K562 (cell line): ENCODE measurements around the gene PTPRO. TPM values are rescaled to one million over a fixed set of nuclear protein-coding genes. Genes with fewer than 3 reads are reported as not detected.

ENCODE experiments used
- ATAC-seq: fragments of 200-7000 bp; cut with Tn5 transposase; 3 replicates; pipeline ENCODE4 v1.9.1; 2020; ENCODE audit warnings: moderate library complexity
- BruUV-seq: library from RNA; stranded (reverse); fragments of 400-500 nt; replicated peaks from 2 replicates; lab custom pipeline; 2021; lab: Mats Ljungman, UMichigan
- CTCF ChIA-PET: fragments of 300-600 bp; formaldehyde crosslinking; extraction: SDS; loops from one replicate; lab custom pipeline; 2021; ENCODE audit warnings: low intra/inter-chr PET ratio; lab: Yijun Ruan, JAX
- POLR2A ChIA-PET: fragments of 300-600, 350-650 bp; sonication (Branson Sonifier 250); formaldehyde crosslinking; extraction: SDS; loops from one replicate; lab custom pipeline; 2021; ENCODE audit warnings: antibody characterized with exemption, inconsistent platforms; lab: Yijun Ruan, JAX
- DNase-seq, 4 experiments: peaks; one replicate each; pipeline versions ENCODE4 v3.0.0 to v3.0.0-alpha.2; 2011 to 2018; ENCODE audit warnings: low spot score in 3 of 4, mixed read lengths in 3 of 4; ENCODE audit errors: extremely low read depth in 1 of 4
- FAIRE-seq: peaks from 2 replicates; lab custom pipeline; 2011; peaks lifted over from hg19 to GRCh38; lab: Jason Lieb, UNC
- H2AFZ ChIP-seq: 2 replicates; pipeline ENCODE4 v1.6.0; 2011; ENCODE audit warnings: low read depth, low read length, control low read depth, inconsistent platforms
- H3K27ac ChIP-seq: fragments of 200-600 bp; 3 replicates; pipeline ENCODE4 v1.8.0; 2011; ENCODE audit warnings: low read depth, mild to moderate bottlenecking, control low read depth, inconsistent platforms, low read length, moderate library complexity, mixed read lengths; ENCODE audit errors: extremely low read depth
- H3K27me3 ChIP-seq, 2 experiments: fragments of 300-600 bp in 1 of 2; 2 replicates in 1 of 2; 3 replicates in 1 of 2; pipeline versions ENCODE4 v1.6.0 to v1.8.0; 2011; ENCODE audit warnings: inconsistent platforms in 2 of 2, low read length in 2 of 2, mild to moderate bottlenecking in 1 of 2, mixed read lengths in 1 of 2, moderate library complexity in 1 of 2; ENCODE audit not compliant: control insufficient read depth in 2 of 2, insufficient read depth in 2 of 2
- H3K36me3 ChIP-seq: fragments of 300-600 bp; 3 replicates; pipeline ENCODE4 v1.8.0; 2011; ENCODE audit warnings: mild to moderate bottlenecking, low read length, inconsistent platforms; ENCODE audit not compliant: control insufficient read depth, insufficient read depth
- H3K4me1 ChIP-seq, 2 experiments: fragments of 200-600 bp in 1 of 2; replicated peaks in 1 of 2; 2 replicates in 1 of 2; 3 replicates in 1 of 2; pipeline versions ENCODE4 v1.5.1 to v1.8.0; 2011; ENCODE audit warnings: inconsistent platforms in 2 of 2, low read length in 2 of 2, mild to moderate bottlenecking in 1 of 2, mixed read lengths in 1 of 2, moderate library complexity in 1 of 2; ENCODE audit not compliant: control insufficient read depth in 2 of 2, insufficient read depth in 2 of 2
- H3K4me2 ChIP-seq: 2 replicates; pipeline ENCODE4 v1.6.1; 2011; ENCODE audit warnings: low read length, control low read depth, inconsistent platforms, mixed read lengths; ENCODE audit not compliant: insufficient read depth
- H3K4me3 ChIP-seq: fragments of 200-600 bp; sonication (generic), shearing (Covaris generic); 2 replicates; pipeline ENCODE4 v1.5.1; 2016; ENCODE audit warnings: control low read depth, inconsistent platforms
- H3K79me2 ChIP-seq: fragments of 200-600 bp; 3 replicates; pipeline ENCODE4 v1.8.0; 2011; ENCODE audit warnings: low read length, inconsistent platforms; ENCODE audit not compliant: control insufficient read depth, insufficient read depth
- H3K9ac ChIP-seq, 2 experiments: 2 replicates each; pipeline versions ENCODE4 v1.6.0 to v1.6.1; 2011; ENCODE audit warnings: low read depth in 2 of 2, low read length in 2 of 2, control low read depth in 1 of 2, inconsistent platforms in 1 of 2, mild to moderate bottlenecking in 1 of 2, mixed read lengths in 1 of 2; ENCODE audit not compliant: insufficient read depth in 1 of 2
- H3K9me1 ChIP-seq: one replicate; pipeline ENCODE4 v1.6.0; 2011; ENCODE audit warnings: inconsistent platforms, mild to moderate bottlenecking, low read length, moderate library complexity; ENCODE audit not compliant: control insufficient read depth, insufficient read depth
- H3K9me3 ChIP-seq: replicated peaks from 2 replicates; pipeline ENCODE4 v1.5.1; 2011; ENCODE audit warnings: low read depth, low read length, inconsistent platforms; ENCODE audit not compliant: control insufficient read depth, insufficient read depth
- H4K20me1 ChIP-seq: replicated peaks from 2 replicates; pipeline ENCODE4 v1.6.1; 2011; ENCODE audit warnings: low read length, inconsistent platforms, mixed read lengths; ENCODE audit not compliant: control insufficient read depth, insufficient read depth
- DMBX1 ChIP-seq: fragments of 250-450 bp; sonication (Bioruptor Pico); IDR thresholded peaks from 2 replicates; pipeline ENCODE4 v1.8.0; 2022; ENCODE audit warnings: inconsistent platforms, mild to moderate bottlenecking, moderate library complexity, borderline replicate concordance
- FIP1L1 ChIP-seq: fragments of 200-400 bp; formaldehyde crosslinking; IDR thresholded peaks from 2 replicates; pipeline ENCODE4 v1.6.1; 2018; ENCODE audit warnings: mild to moderate bottlenecking, low read depth, low read length; ENCODE audit not compliant: poor library complexity, severe bottlenecking
- HMG20A ChIP-seq: fragments of 450-650 bp; formaldehyde crosslinking; conservative IDR thresholded peaks from 2 replicates; pipeline ENCODE4 v1.4.0; 2020; ENCODE audit warnings: mild to moderate bottlenecking, mixed read lengths
- NONO ChIP-seq, 2 experiments: fragments of 200-400 bp in 1 of 2; fragments of 450-650 bp in 1 of 2; formaldehyde crosslinking in 1 of 2; IDR thresholded peaks; 2 replicates each; pipeline ENCODE4 v1.6.1; 2017; ENCODE audit warnings: low read depth in 2 of 2, mild to moderate bottlenecking in 2 of 2, moderate library complexity in 2 of 2, low read length in 1 of 2
- PHB ChIP-seq: fragments of 250-450 bp; sonication (Bioruptor Pico); IDR thresholded peaks from 2 replicates; pipeline ENCODE4 v1.5.0; 2021
- RAD51 ChIP-seq: fragments of 450-650 bp; IDR thresholded peaks from 2 replicates; pipeline ENCODE4 v1.7.1; 2016; ENCODE audit warnings: low read depth, mild to moderate bottlenecking, borderline replicate concordance
- RBM22 ChIP-seq: fragments of 200-400 bp; formaldehyde crosslinking; IDR thresholded peaks from 2 replicates; pipeline ENCODE4 v1.6.1; 2018; ENCODE audit warnings: low read length, low read depth; ENCODE audit not compliant: poor library complexity, severe bottlenecking
- SNRNP70 ChIP-seq: fragments of 200-400 bp; formaldehyde crosslinking; optimal IDR thresholded peaks from 2 replicates; pipeline ENCODE3; 2017; ENCODE audit warnings: low read depth, low read length
- ZNF197 ChIP-seq: fragments of 200-800 bp; sonication (Bioruptor generic); IDR thresholded peaks from 2 replicates; pipeline ENCODE4 v1.6.1; 2016; ENCODE audit warnings: low read depth, missing genetic modification characterization, missing compliant biosample characterization
- WGBS: fragments of 100-300 bp; shearing (Covaris generic); methylation state at CpG from one replicate; pipeline ENCODE4 v1.1.6; 2016; ENCODE audit warnings: low coverage, mixed read lengths; ENCODE audit not compliant: insufficient coverage; ENCODE audit errors: missing lambda C conversion rate; 5-methylcytosine and 5-hydroxymethylcytosine counted together
- in situ Hi-C: fragments of 300-500 bp; cut with MboI; formaldehyde crosslinking; loops from 4 replicates; pipeline ENCODE4 v1.15.0; 2018; ENCODE audit warnings: inconsistent platforms, mixed read lengths
- intact Hi-C: fragments of 100-400 bp; cut with micrococcal nuclease; formaldehyde crosslinking; loops from 2 replicates; pipeline ENCODE4 v1.14.2; 2022
- polyA plus RNA-seq, 8 experiments: library from polyadenylated mRNA; depleted of rRNA in 4 of 8; stranded (reverse) in 5 of 8; unstranded in 3 of 8; fragments of >200 nt; fragmentation: Nextera tagmentation in 2 of 8; fragmentation: Illumina TruSeq in 1 of 8; extraction: Ambion mirVana in 2 of 8; extraction: Trizol in 1 of 8; gene quantifications; 2 replicates each; pipeline versions ENCODE4 v1.2.1 to v1.2.3, GENCODE V29; 2011 to 2014; ENCODE audit warnings: inconsistent platforms in 1 of 8, missing spikeins in 1 of 8
- total RNA-seq, 7 experiments: library from RNA; depleted of rRNA in 6 of 7; stranded (reverse); fragments of >200 nt in 6 of 7; fragmentation: Illumina TruSeq in 2 of 7; extraction: Trizol in 2 of 7; gene quantifications; 2 replicates each; pipeline versions ENCODE4 v1.2.1 to v1.2.3, GENCODE V29; 2011 to 2021; ENCODE audit warnings: low replicate concordance in 1 of 7
- TF ChIP-seq, protein P1 (sequence below): sonication (generic); formaldehyde crosslinking; IDR thresholded peaks from 2 replicates; pipeline ENCODE4 v1.8.0; 2022; ENCODE audit warnings: mild to moderate bottlenecking, low read depth, missing genetic modification reagents
- TF ChIP-seq, protein P2 (sequence below): IDR thresholded peaks from 3 replicates; pipeline ENCODE4 v1.6.1; 2011; ENCODE audit warnings: borderline replicate concordance, mild to moderate bottlenecking, moderate library complexity; ENCODE audit not compliant: insufficient read length; ENCODE audit errors: extremely low read depth
- TF ChIP-seq, protein P3 (sequence below): fragments of 450-650 bp; formaldehyde crosslinking; IDR thresholded peaks from 2 replicates; pipeline ENCODE4 v1.4.0; 2022; ENCODE audit warnings: missing genetic modification characterization

The PTPRO gene
- total and polyA plus RNA-seq, 9 of the 15 experiments (the other 6 are each of a cell fraction or from before 2014, with no cell fraction given), result 0.22 TPM; not detected in 8

DNA sequence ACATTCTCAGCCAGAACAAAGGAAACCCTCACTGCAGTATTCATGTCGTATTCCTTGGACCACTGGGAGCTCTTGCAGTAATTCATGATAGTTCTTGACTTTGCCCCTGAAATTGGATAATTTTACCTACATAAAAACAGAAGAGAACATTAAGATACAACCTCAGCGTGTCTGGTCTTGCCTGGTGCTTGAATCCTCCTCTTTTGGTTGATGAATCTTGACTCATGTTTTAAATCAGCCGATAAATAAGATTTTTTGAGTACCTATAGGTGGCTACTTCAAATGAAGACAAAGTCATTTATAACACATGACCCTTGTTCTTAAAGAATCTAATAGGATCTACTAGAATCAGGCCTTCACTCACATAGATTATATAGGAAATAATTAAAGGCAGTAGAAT, 221.0 kb downstream of the PTPRO start:
- H2AFZ ChIP-seq, result no peak overlapping the region
- 0% methylated on average over 3 of the region's 3 CpGs for WGBS
- no peak for ATAC-seq
- FAIRE-seq, result no peak
- no peak for TF ChIP-seq ZNF197 (CRISPR knock-in tag)
- TF ChIP-seq FIP1L1, result no peak
- no peak for TF ChIP-seq HMG20A (CRISPR knock-in tag)
- no peak for TF ChIP-seq RAD51
- TF ChIP-seq DMBX1 (CRISPR knock-in tag), result no peak
- TF ChIP-seq, protein P1, sequence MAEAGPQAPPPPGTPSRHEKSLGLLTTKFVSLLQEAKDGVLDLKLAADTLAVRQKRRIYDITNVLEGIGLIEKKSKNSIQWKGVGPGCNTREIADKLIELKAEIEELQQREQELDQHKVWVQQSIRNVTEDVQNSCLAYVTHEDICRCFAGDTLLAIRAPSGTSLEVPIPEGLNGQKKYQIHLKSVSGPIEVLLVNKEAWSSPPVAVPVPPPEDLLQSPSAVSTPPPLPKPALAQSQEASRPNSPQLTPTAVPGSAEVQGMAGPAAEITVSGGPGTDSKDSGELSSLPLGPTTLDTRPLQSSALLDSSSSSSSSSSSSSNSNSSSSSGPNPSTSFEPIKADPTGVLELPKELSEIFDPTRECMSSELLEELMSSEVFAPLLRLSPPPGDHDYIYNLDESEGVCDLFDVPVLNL, result no peak
- TF ChIP-seq SNRNP70, result no peak
- no peak for TF ChIP-seq RBM22
- TF ChIP-seq PHB (CRISPR knock-in tag), result no peak
- TF ChIP-seq, protein P2, sequence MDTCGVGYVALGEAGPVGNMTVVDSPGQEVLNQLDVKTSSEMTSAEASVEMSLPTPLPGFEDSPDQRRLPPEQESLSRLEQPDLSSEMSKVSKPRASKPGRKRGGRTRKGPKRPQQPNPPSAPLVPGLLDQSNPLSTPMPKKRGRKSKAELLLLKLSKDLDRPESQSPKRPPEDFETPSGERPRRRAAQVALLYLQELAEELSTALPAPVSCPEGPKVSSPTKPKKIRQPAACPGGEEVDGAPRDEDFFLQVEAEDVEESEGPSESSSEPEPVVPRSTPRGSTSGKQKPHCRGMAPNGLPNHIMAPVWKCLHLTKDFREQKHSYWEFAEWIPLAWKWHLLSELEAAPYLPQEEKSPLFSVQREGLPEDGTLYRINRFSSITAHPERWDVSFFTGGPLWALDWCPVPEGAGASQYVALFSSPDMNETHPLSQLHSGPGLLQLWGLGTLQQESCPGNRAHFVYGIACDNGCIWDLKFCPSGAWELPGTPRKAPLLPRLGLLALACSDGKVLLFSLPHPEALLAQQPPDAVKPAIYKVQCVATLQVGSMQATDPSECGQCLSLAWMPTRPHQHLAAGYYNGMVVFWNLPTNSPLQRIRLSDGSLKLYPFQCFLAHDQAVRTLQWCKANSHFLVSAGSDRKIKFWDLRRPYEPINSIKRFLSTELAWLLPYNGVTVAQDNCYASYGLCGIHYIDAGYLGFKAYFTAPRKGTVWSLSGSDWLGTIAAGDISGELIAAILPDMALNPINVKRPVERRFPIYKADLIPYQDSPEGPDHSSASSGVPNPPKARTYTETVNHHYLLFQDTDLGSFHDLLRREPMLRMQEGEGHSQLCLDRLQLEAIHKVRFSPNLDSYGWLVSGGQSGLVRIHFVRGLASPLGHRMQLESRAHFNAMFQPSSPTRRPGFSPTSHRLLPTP, result no peak
- TF ChIP-seq, protein P3, sequence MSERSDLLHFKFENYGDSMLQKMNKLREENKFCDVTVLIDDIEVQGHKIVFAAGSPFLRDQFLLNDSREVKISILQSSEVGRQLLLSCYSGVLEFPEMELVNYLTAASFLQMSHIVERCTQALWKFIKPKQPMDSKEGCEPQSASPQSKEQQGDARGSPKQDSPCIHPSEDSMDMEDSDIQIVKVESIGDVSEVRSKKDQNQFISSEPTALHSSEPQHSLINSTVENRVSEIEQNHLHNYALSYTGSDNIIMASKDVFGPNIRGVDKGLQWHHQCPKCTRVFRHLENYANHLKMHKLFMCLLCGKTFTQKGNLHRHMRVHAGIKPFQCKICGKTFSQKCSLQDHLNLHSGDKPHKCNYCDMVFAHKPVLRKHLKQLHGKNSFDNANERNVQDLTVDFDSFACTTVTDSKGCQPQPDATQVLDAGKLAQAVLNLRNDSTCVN (CRISPR knock-in tag), result no peak
- no peak for TF ChIP-seq NONO (IDR thresholded peaks at IDR 0.05; ENCODE audit: low read depth in 2 of 2, low read length in 1 of 2)
- TF ChIP-seq, all 486 proteins: peak for 0
- Histone ChIP-seq H3K27ac (no peak overlapping the region), H3K9me3 (no peaks in the 10 kb centered on the region), H3K4me2 (no peak overlapping the region), H3K79me2 (no peaks in the 10 kb centered on the region), H3K4me1 (no peaks in the 10 kb centered on the region), H3K27me3 (no peaks in the 10 kb centered on the region), H3K4me3 (no peak overlapping the region), H4K20me1 (no peaks in the 10 kb centered on the region), H3K9me1 (no peaks in the 10 kb centered on the region), H3K9ac (no peak overlapping the region), H3K36me3 (no peaks in the 10 kb centered on the region)
- ChIA-PET CTCF (no interaction called here), POLR2A (no interaction called here)
- BruUV-seq, result no TSS peak
- in situ Hi-C loops, result no loop called here
- DNase-seq, result no peak
- intact Hi-C loops, result no loop called here
